Hepatocyte (in vitro differentiated cells): ENCODE measurements around the gene MED12. TPM values are rescaled to one million over a fixed set of nuclear protein-coding genes. Genes with fewer than 3 reads are reported as not detected.
A peak's percentile ranks its signal among the peaks of the same experiment; 100 is the strongest.

Experiments
- DNase-seq: peaks from one replicate; pipeline ENCODE4 v3.0.0-alpha.2; 2016; ENCODE audit warnings: low spot score
- H2AFZ ChIP-seq: fragments of 200-600 bp; sonication (generic); 2 replicates; pipeline ENCODE4 v1.6.0; 2016; ENCODE audit warnings: antibody characterized with exemption, mild to moderate bottlenecking
- H3K27ac ChIP-seq: fragments of 200-600 bp; sonication (generic); 2 replicates; pipeline ENCODE4 v1.5.1; 2016; ENCODE audit warnings: mild to moderate bottlenecking
- H3K27me3 ChIP-seq: fragments of 200-600 bp; sonication (generic); 2 replicates; pipeline ENCODE4 v1.6.1; 2016
- H3K36me3 ChIP-seq: fragments of 200-600 bp; sonication (generic); replicated peaks from 2 replicates; pipeline ENCODE4 v1.5.1; 2016; ENCODE audit warnings: low read depth; ENCODE audit not compliant: insufficient read depth
- H3K4me1 ChIP-seq: fragments of 200-600 bp; sonication (generic); 2 replicates; pipeline ENCODE4 v1.5.1; 2016; ENCODE audit warnings: mild to moderate bottlenecking, moderate library complexity; ENCODE audit not compliant: insufficient read depth
- H3K4me2 ChIP-seq: fragments of 200-600 bp; sonication (generic); 2 replicates; pipeline ENCODE4 v1.6.0; 2016
- H3K4me3 ChIP-seq: fragments of 200-600 bp; sonication (generic); 2 replicates; pipeline ENCODE4 v1.5.1; 2016; ENCODE audit warnings: mild to moderate bottlenecking
- H3K79me2 ChIP-seq: fragments of 200-600 bp; sonication (generic); 2 replicates; pipeline ENCODE4 v1.6.0; 2017; ENCODE audit warnings: mild to moderate bottlenecking
- H3K9me2 ChIP-seq: fragments of 200-600 bp; sonication (generic); replicated peaks from 2 replicates; pipeline ENCODE4 v1.6.0; 2017; ENCODE audit warnings: mild to moderate bottlenecking; ENCODE audit not compliant: insufficient read depth
- H3K9me3 ChIP-seq: fragments of 200-600 bp; sonication (generic); 2 replicates; pipeline ENCODE4 v1.5.1; 2016; ENCODE audit warnings: low read depth, mild to moderate bottlenecking
- H4K20me1 ChIP-seq: fragments of 200-600 bp; sonication (generic); 2 replicates; pipeline ENCODE4 v1.6.0; 2016; ENCODE audit warnings: mild to moderate bottlenecking; ENCODE audit not compliant: insufficient read depth, poor library complexity, severe bottlenecking
- CTCF ChIP-seq: fragments of 200-600 bp; sonication (generic); IDR thresholded peaks from 2 replicates; pipeline ENCODE4 v1.5.1; 2016; ENCODE audit warnings: antibody characterized with exemption, mild to moderate bottlenecking; ENCODE audit not compliant: poor library complexity
- EZH2 ChIP-seq: fragments of 200-600 bp; sonication (generic); IDR thresholded peaks from 2 replicates; pipeline ENCODE4 v1.6.1; 2016; ENCODE audit warnings: antibody characterized with exemption, mild to moderate bottlenecking, borderline replicate concordance
- EZH2phosphoT487 ChIP-seq: fragments of 200-600 bp; sonication (generic); IDR thresholded peaks from one replicate; pipeline ENCODE4 v1.6.1; 2018; ENCODE audit warnings: antibody characterized with exemption, mild to moderate bottlenecking, low read depth, moderate library complexity; ENCODE audit not compliant: unreplicated experiment, severe bottlenecking
- WGBS: methylation state at CpG from one replicate; pipeline ENCODE4 v1.1.6; 2016; ENCODE audit warnings: low lambda C conversion rate; ENCODE audit errors: missing lambda C conversion rate; 5-methylcytosine and 5-hydroxymethylcytosine counted together
- polyA plus RNA-seq: library from polyadenylated mRNA; unstranded; fragments of >200 nt; fragmentation: Nextera tagmentation; extraction: Ambion mirVana; gene quantifications from 2 replicates; pipeline ENCODE4 v1.2.1, GENCODE V29; 2016
- total RNA-seq: library from RNA; depleted of rRNA; stranded (reverse); fragments of >200 nt; gene quantifications from 2 replicates; pipeline ENCODE4 v1.2.3, GENCODE V29; 2014

MED12 gene
- total and polyA plus RNA-seq, 2 experiments from 2014 or later, result 15.7 to 32.7 TPM

- no peaks in the 10 kb centered on the region for H4K20me1 ChIP-seq
- peak overlapping the region; percentile 70 for H3K4me2 ChIP-seq
- H3K9me2 ChIP-seq, result no peaks in the 10 kb centered on the region
- TF ChIP-seq CTCF (no peak), EZH2phosphoT487 (no peak), EZH2 (no peak)
- DNase-seq, result no peak
- peaks cover 17% of the 10 kb centered on the region for H3K4me1 ChIP-seq
- H3K79me2 ChIP-seq, result no peaks in the 10 kb centered on the region
- 18% methylated on average over 2 of the region's 2 CpGs for WGBS
- peak overlapping the region; percentile 94 for H3K27ac ChIP-seq
- peak overlapping the region; percentile 41 for H2AFZ ChIP-seq
- H3K36me3 ChIP-seq, result no peaks in the 10 kb centered on the region
- H3K9me3 ChIP-seq, result no peaks in the 10 kb centered on the region
- H3K27me3 ChIP-seq, result no peaks in the 10 kb centered on the region
- H3K4me3 ChIP-seq, result no peak overlapping the region
Measured at GRCh38 chrX:71182871-71183270, 64.5 kb downstream of the MED12 start.

GRCh38 chrX:71183341-71183740 lies 64.9 kb downstream of the MED12 start:
- Histone ChIP-seq H3K4me2 (peak overlapping the region; percentile 70), H4K20me1 (no peaks in the 10 kb centered on the region), H3K79me2 (no peaks in the 10 kb centered on the region), H3K9me2 (no peaks in the 10 kb centered on the region), H3K27me3 (no peaks in the 10 kb centered on the region), H3K4me3 (no peak overlapping the region), H2AFZ (no peak overlapping the region), H3K36me3 (no peaks in the 10 kb centered on the region), H3K9me3 (no peaks in the 10 kb centered on the region), H3K4me1 (peaks cover 17% of the 10 kb centered on the region), H3K27ac (peak overlapping the region; percentile 94)
- DNase-seq, result no peak
- WGBS, result 41% methylated on average over 6 of the region's 6 CpGs
- TF ChIP-seq EZH2phosphoT487 (no peak), EZH2 (no peak), CTCF (no peak)

GRCh38 chrX:71184092-71184491 lies 65.7 kb downstream of the MED12 start:
- Histone ChIP-seq H3K4me1 (peaks cover 17% of the 10 kb centered on the region), H3K4me3 (no peak overlapping the region), H4K20me1 (no peaks in the 10 kb centered on the region), H3K27me3 (no peaks in the 10 kb centered on the region), H2AFZ (no peak overlapping the region), H3K36me3 (no peaks in the 10 kb centered on the region), H3K9me2 (no peaks in the 10 kb centered on the region), H3K4me2 (no peak overlapping the region), H3K27ac (peak overlapping the region; percentile 94), H3K9me3 (no peaks in the 10 kb centered on the region), H3K79me2 (no peaks in the 10 kb centered on the region)
- no peak for DNase-seq
- TF ChIP-seq EZH2, result no peak
- no peak for TF ChIP-seq CTCF
- no peak for TF ChIP-seq EZH2phosphoT487
- 47% methylated on average over 5 of the region's 5 CpGs for WGBS

GRCh38 chrX:71184803-71185495 lies 66.6 kb downstream of the MED12 start:
- DNase-seq, result no peak
- 75% methylated on average over 4 of the region's 4 CpGs for WGBS

More at GRCh38 chrX:71184803-71185495, 66.6 kb downstream of the MED12 start:
- Histone ChIP-seq H3K9me2 (no peaks in the 10 kb centered on the region), H3K4me1 (peaks cover 17% of the 10 kb centered on the region), H3K79me2 (no peaks in the 10 kb centered on the region), H2AFZ (no peak overlapping the region), H3K27me3 (no peaks in the 10 kb centered on the region), H3K4me3 (no peak overlapping the region), H3K4me2 (no peak overlapping the region), H3K9me3 (no peaks in the 10 kb centered on the region), H4K20me1 (no peaks in the 10 kb centered on the region), H3K36me3 (no peaks in the 10 kb centered on the region), H3K27ac (no peak overlapping the region)
- no peak for TF ChIP-seq EZH2
- TF ChIP-seq CTCF, result no peak
- TF ChIP-seq EZH2phosphoT487, result no peak
